HG02973 (cell line): ENCODE data around the gene ELP1.
"Not testable (repeated sequence)": the region's sequence is repeated elsewhere in the genome, so short reads cannot be mapped to it uniquely, and the experiment has no call there.

Experiments
- ATAC-seq: cut with Tn5 transposase; IDR thresholded peaks from one replicate; pipeline ENCODE4 v1.9.1; 2021; ENCODE audit warnings: moderate library complexity; ENCODE audit not compliant: unreplicated experiment

ELP1 gene

GRCh38 chr9:108854641-108855528, 79.0 kb downstream of the ELP1 start:
- no peak for ATAC-seq

GRCh38 chr9:108854094-108854493, 79.8 kb downstream of the ELP1 start:
- ATAC-seq = no peak

- ATAC-seq = no peak
Measured at GRCh38 chr9:108852079-108852478, 81.8 kb downstream of the ELP1 start.

GRCh38 chr9:108851138-108851537, 82.8 kb downstream of the ELP1 start:
- no peak for ATAC-seq

GRCh38 chr9:108850293-108850897, 83.5 kb downstream of the ELP1 start:
- no peak for ATAC-seq

GRCh38 chr9:108848296-108848695, 85.6 kb downstream of the ELP1 start:
- ATAC-seq = not testable (repeated sequence)

GRCh38 chr9:108845947-108846346, 88.0 kb downstream of the ELP1 start:
- no peak for ATAC-seq

- ATAC-seq = no peak
Measured at GRCh38 chr9:108845507-108845906, 88.4 kb downstream of the ELP1 start.

GRCh38 chr9:108844856-108845255, 89.1 kb downstream of the ELP1 start:
- no peak for ATAC-seq

GRCh38 chr9:108844391-108844790, 89.5 kb downstream of the ELP1 start:
- ATAC-seq = no peak

GRCh38 chr9:108842610-108843295, 91.2 kb downstream of the ELP1 start:
- peak; percentile 53 for ATAC-seq

- not testable (repeated sequence) for ATAC-seq
Measured at GRCh38 chr9:108839561-108839960, 94.4 kb downstream of the ELP1 start.

- ATAC-seq = no peak
Measured at GRCh38 chr9:108838017-108838416, 95.9 kb downstream of the ELP1 start.

GRCh38 chr9:108837530-108837929, 96.4 kb downstream of the ELP1 start:
- ATAC-seq = no peak

GRCh38 chr9:108836781-108837180, 97.1 kb downstream of the ELP1 start:
- no peak for ATAC-seq

- ATAC-seq = no peak
Measured at GRCh38 chr9:108836319-108836718, 97.6 kb downstream of the ELP1 start.

GRCh38 chr9:108835831-108836230, 98.1 kb downstream of the ELP1 start:
- no peak for ATAC-seq

GRCh38 chr9:108834959-108835665, 98.8 kb downstream of the ELP1 start:
- ATAC-seq = no peak

- no peak for ATAC-seq
Measured at GRCh38 chr9:108832179-108832500, 101.8 kb downstream of the ELP1 start.

GRCh38 chr9:108831496-108832178, 102.3 kb downstream of the ELP1 start:
- no peak for ATAC-seq

- no peak for ATAC-seq
Measured at GRCh38 chr9:108830272-108830671, 103.7 kb downstream of the ELP1 start.
